Measurements from ENCODE around the gene OR9Q1. TPM values are rescaled to one million over a fixed set of nuclear protein-coding genes. Genes with fewer than 3 reads are reported as not detected.

The OR9Q1 gene
- total and polyA plus RNA-seq, 2 of the 8 experiments (the other 6 are each of a cell fraction or from before 2014, with no cell fraction given), result not detected

DNA sequence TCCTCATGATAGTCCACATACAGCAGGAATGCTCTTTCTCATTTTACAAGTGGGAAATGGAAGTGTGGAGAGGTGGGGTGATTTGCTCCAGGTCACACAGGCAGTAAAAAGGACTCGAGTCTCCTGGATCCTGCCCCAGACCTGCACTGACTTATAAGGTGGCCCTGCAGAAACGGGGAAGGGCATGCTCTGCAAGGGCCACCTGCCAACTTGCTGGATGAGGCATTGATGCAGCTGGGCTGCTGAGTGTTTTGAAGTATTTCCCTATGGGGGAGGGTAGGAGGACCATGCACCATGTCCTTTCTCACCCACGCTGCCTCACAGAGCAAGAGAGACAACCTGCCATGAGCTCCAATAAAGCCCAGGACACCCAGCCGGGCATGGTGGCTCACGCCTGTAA is 44.0 kb downstream of the OR9Q1 start (continued):
- TF ChIP-seq HDAC2 (IDR thresholded peaks at IDR 0.05; ENCODE audit: borderline replicate concordance in 1 of 2, low read depth in 2 of 2, low read length in 2 of 2) (no peak), BCL11A (IDR thresholded peaks at IDR 0.05; ENCODE audit: low read depth in 2 of 2, low read length in 2 of 2) (no peak), TAF1 (IDR thresholded peaks at IDR 0.05; ENCODE audit: low read depth, low read length) (no peak), RNF2 (IDR thresholded peaks at IDR 0.05; ENCODE audit: borderline replicate concordance, low read depth, low read length, missing control alignments, poor library complexity, severe bottlenecking) (no peak), TEAD4 (IDR thresholded peaks at IDR 0.05; ENCODE audit: low read depth, low read length) (no peak), RXRA (IDR thresholded peaks at IDR 0.05; ENCODE audit: insufficient read depth, low read depth, low read length) (no peak), SP1 (IDR thresholded peaks at IDR 0.05; ENCODE audit: low read depth, low read length) (no peak)
